Smooth muscle cell (in vitro differentiated cells): ENCODE results near the gene PLD2. TPM values are rescaled to one million over a fixed set of nuclear protein-coding genes. Genes with fewer than 3 reads are reported as not detected.
A peak's percentile ranks its signal among the peaks of the same experiment; 100 is the strongest.

ENCODE experiments used
- DNase-seq: peaks from one replicate; lab custom pipeline; 2025; ENCODE audit not compliant: unreplicated experiment; lab: John Stamatoyannopoulos, UW
- H2AFZ ChIP-seq: fragments of 200-600 bp; sonication (generic); 2 replicates; pipeline ENCODE4 v1.6.0; 2016; ENCODE audit warnings: antibody characterized with exemption, low read depth, mild to moderate bottlenecking
- H3F3A ChIP-seq: fragments of 200-600 bp; sonication (generic); 2 replicates; pipeline ENCODE4 v1.6.0; 2017; ENCODE audit warnings: antibody characterized with exemption, low read depth
- H3K27ac ChIP-seq: fragments of 200-600 bp; sonication (generic); 2 replicates; pipeline ENCODE4 v1.5.1; 2016; ENCODE audit warnings: low read depth, mild to moderate bottlenecking
- H3K27me3 ChIP-seq: fragments of 200-600 bp; sonication (generic); 2 replicates; pipeline ENCODE4 v1.6.1; 2016; ENCODE audit warnings: low read depth, mild to moderate bottlenecking
- H3K36me3 ChIP-seq: fragments of 200-600 bp; sonication (generic); 2 replicates; pipeline ENCODE4 v1.5.1; 2016; ENCODE audit warnings: low read depth
- H3K4me1 ChIP-seq: fragments of 200-600 bp; sonication (generic); 2 replicates; pipeline ENCODE4 v1.5.1; 2016; ENCODE audit warnings: low read depth
- H3K4me2 ChIP-seq: fragments of 200-600 bp; sonication (generic); 2 replicates; pipeline ENCODE4 v1.6.0; 2016; ENCODE audit warnings: mild to moderate bottlenecking
- H3K4me3 ChIP-seq: fragments of 200-600 bp; sonication (generic); 2 replicates; pipeline ENCODE4 v1.5.1; 2016; ENCODE audit warnings: mild to moderate bottlenecking
- H3K79me2 ChIP-seq: fragments of 200-600 bp; sonication (generic); 2 replicates; pipeline ENCODE4 v1.6.0; 2016; ENCODE audit warnings: low read depth, mild to moderate bottlenecking
- H3K9ac ChIP-seq: fragments of 200-600 bp; sonication (generic); 2 replicates; pipeline ENCODE4 v1.6.0; 2016; ENCODE audit warnings: low read depth
- H3K9me3 ChIP-seq: fragments of 200-600 bp; sonication (generic); replicated peaks from 2 replicates; pipeline ENCODE4 v1.5.1; 2016; ENCODE audit warnings: low read depth
- H4K20me1 ChIP-seq: fragments of 200-600 bp; sonication (generic); 2 replicates; pipeline ENCODE4 v1.6.0; 2016; ENCODE audit warnings: low read depth
- CTCF ChIP-seq: fragments of 200-600 bp; sonication (generic); IDR thresholded peaks from 2 replicates; pipeline ENCODE4 v1.5.1; 2017; ENCODE audit warnings: borderline replicate concordance, mild to moderate bottlenecking, antibody characterized with exemption; ENCODE audit not compliant: insufficient read depth, poor library complexity, severe bottlenecking
- WGBS: methylation state at CpG from one replicate; pipeline ENCODE4 v1.1.7; 2016; ENCODE audit warnings: low lambda C conversion rate; 5-methylcytosine and 5-hydroxymethylcytosine counted together
- polyA plus RNA-seq: library from polyadenylated mRNA; unstranded; fragments of >200 nt; fragmentation: Nextera tagmentation; extraction: Ambion mirVana; gene quantifications from 2 replicates; pipeline ENCODE4 v1.2.1, GENCODE V29; 2016
- total RNA-seq: library from RNA; depleted of rRNA; stranded (reverse); fragments of >200 nt; gene quantifications from 2 replicates; pipeline ENCODE4 v1.2.3, GENCODE V29; 2014

PLD2 gene
- total and polyA plus RNA-seq, 2 experiments from 2014 or later = 9.9 to 20.3 TPM

GRCh38 chr17:4802228-4802627, 4.7 kb upstream of the PLD2 start, which contains the start of gene C17orf114:
C17orf114 (minus strand) TSS chr17:4802328.
- no peak within 1 kb of the TSS for H3K4me2 ChIP-seq
- 91% methylated on average over 9 of the region's 9 CpGs for WGBS
- no peaks in the 10 kb centered on the region for H3K36me3 ChIP-seq
- DNase-seq = no peak
- H3K27me3 ChIP-seq = no peaks in the 10 kb centered on the region
- H3K4me1 ChIP-seq = peaks cover 5% of the 10 kb centered on the region
- H3F3A ChIP-seq = no peaks in the 10 kb centered on the region
- TF ChIP-seq CTCF = no peak
- no peaks in the 10 kb centered on the region for H3K9me3 ChIP-seq
- H3K4me3 ChIP-seq = no peak within 1 kb of the TSS
- H3K27ac ChIP-seq = no peak within 1 kb of the TSS
- no peak within 1 kb of the TSS for H3K9ac ChIP-seq
- H4K20me1 ChIP-seq = no peaks in the 10 kb centered on the region
- peaks cover 5% of the 10 kb centered on the region for H3K79me2 ChIP-seq
- H2AFZ ChIP-seq = no peak within 1 kb of the TSS

- Histone ChIP-seq H2AFZ (peak overlapping the region; percentile 94), H4K20me1 (no peaks in the 10 kb centered on the region)
- 4% methylated on average over 16 of the region's 16 CpGs for WGBS
These were observed 536 bp upstream of the PLD2 start for GRCh38 chr17:4806456-4806776.

GRCh38 chr17:4807605-4808377, 839 bp downstream of the PLD2 start:
- Histone ChIP-seq H3K27me3 (no peaks in the 10 kb centered on the region), H3K4me2 (peak overlapping the region; percentile 86), H3K9me3 (no peaks in the 10 kb centered on the region), H3K79me2 (no peaks in the 10 kb centered on the region), H3K9ac (peak overlapping the region; percentile 89), H3K4me3 (peak overlapping the region; percentile 92), H3K4me1 (peaks cover 10% of the 10 kb centered on the region), H3F3A (no peaks in the 10 kb centered on the region), H4K20me1 (no peaks in the 10 kb centered on the region), H3K27ac (no peak overlapping the region), H2AFZ (peak overlapping the region; percentile 85), H3K36me3 (no peaks in the 10 kb centered on the region)
- WGBS = 53% methylated on average over 25 of the region's 32 CpGs
- TF ChIP-seq CTCF = no peak
- DNase-seq = no peak

More at GRCh38 chr17:4806456-4806776, 536 bp upstream of the PLD2 start:
- Histone ChIP-seq H3K9me3 (no peaks in the 10 kb centered on the region), H3K4me1 (peaks cover 10% of the 10 kb centered on the region), H3K27ac (no peak overlapping the region), H3K79me2 (no peaks in the 10 kb centered on the region), H3K36me3 (no peaks in the 10 kb centered on the region), H3F3A (no peaks in the 10 kb centered on the region), H3K9ac (peak overlapping the region; percentile 81), H3K4me3 (peak overlapping the region; percentile 92), H3K27me3 (no peaks in the 10 kb centered on the region), H3K4me2 (peak overlapping the region; percentile 86)
- no peak for DNase-seq
- TF ChIP-seq CTCF = no peak

- no peaks in the 10 kb centered on the region for H4K20me1 ChIP-seq
- no peak overlapping the region for H3K4me2 ChIP-seq
- no peak overlapping the region for H3K27ac ChIP-seq
- TF ChIP-seq CTCF = no peak
- H3K4me1 ChIP-seq = peaks cover 10% of the 10 kb centered on the region
- no peak overlapping the region for H3K9ac ChIP-seq
- no peaks in the 10 kb centered on the region for H3K36me3 ChIP-seq
- H3K9me3 ChIP-seq = no peaks in the 10 kb centered on the region
- 92% methylated on average over 6 of the region's 6 CpGs for WGBS
- no peak for DNase-seq
- H2AFZ ChIP-seq = no peak overlapping the region
- no peak overlapping the region for H3K4me3 ChIP-seq
- H3F3A ChIP-seq = no peaks in the 10 kb centered on the region
- no peaks in the 10 kb centered on the region for H3K79me2 ChIP-seq
- no peaks in the 10 kb centered on the region for H3K27me3 ChIP-seq
These were observed 1.4 kb downstream of the PLD2 start for GRCh38 chr17:4808378-4808767.
